ENCODE measurements around the gene SRGAP3.

Gene SRGAP3

DNA sequence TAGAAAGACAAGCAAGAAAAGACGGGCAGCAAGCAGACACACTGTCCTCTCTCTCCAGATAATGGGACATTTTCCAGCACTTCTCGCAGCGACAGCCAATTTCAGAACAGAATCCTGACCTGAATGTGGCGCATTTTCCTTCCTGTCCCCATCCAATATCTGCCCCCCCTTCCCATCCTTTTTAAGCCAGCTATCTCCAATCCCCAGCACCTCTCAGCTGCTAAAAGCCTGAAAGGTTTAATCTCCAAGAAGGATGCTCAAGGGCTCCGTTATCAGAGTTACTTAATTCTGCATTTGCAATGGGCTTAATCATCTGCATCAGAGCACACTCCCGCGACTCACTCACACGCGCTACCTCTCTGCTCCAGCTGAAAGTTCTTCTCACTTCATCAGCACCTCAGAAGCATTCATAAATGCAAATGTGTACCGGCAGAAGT is 50.5 kb downstream of the SRGAP3 start:
- no peak for DNase-seq

DNA sequence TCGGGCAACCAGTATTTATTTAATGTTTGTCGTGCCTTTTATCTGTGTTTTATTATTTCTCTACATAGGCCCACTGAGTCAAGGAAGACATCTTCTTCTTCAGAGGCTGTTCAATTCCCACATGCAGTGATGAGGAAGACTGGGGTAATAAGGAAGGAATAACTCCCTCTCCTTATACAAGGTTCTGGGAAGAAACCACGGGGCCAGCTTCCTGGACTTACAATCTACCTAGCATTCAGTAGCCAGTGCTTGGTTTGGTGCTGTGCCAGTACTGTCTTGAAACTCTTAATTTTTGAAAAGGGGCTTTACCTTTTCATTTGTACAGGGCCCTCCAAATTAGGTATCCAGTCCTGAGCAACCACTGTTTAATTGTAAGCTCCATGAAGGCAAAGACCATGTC is 51.2 kb downstream of the SRGAP3 start:
- DNase-seq, result no peak

DNA sequence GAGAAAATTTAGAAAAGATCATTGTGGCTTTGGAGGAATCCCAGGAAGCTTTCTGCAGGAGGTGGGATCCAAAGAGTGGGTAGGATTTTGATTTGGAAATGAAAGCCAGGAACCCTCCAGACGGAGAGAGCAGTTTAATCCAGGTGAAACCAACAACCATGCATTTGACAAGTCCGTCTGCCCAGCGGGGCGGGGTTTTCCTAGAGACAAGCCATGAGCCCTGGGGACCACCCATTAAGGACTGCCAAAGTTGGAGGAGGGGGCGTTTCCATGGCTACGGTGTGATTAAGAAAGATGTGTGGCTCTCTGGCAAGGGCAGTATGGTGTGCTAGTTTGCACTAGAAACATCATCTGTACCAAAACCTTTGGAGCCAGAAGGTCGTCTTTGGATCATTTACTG is 53.4 kb downstream of the SRGAP3 start:
- peak; percentile 69 for DNase-seq

DNA sequence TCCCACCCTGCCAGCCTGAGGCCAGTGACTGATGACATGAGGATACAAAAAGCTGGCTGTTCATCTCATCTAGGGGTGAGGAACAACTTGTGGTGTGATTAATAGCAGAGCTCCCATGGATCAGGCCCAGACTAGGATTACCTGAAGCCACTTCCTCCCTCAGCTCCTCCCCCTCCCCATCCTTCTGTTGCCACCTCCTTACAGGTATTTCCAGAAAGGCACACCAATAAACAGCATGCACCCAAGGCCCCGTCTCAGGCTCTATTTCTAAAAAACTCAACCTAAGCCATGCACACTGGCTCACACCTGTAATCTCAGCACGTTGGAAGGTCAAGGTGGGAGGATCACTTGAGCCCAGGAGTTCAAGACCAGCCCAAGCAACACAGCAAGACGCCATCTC is 54.1 kb downstream of the SRGAP3 start:
- DNase-seq, result no peak

DNA sequence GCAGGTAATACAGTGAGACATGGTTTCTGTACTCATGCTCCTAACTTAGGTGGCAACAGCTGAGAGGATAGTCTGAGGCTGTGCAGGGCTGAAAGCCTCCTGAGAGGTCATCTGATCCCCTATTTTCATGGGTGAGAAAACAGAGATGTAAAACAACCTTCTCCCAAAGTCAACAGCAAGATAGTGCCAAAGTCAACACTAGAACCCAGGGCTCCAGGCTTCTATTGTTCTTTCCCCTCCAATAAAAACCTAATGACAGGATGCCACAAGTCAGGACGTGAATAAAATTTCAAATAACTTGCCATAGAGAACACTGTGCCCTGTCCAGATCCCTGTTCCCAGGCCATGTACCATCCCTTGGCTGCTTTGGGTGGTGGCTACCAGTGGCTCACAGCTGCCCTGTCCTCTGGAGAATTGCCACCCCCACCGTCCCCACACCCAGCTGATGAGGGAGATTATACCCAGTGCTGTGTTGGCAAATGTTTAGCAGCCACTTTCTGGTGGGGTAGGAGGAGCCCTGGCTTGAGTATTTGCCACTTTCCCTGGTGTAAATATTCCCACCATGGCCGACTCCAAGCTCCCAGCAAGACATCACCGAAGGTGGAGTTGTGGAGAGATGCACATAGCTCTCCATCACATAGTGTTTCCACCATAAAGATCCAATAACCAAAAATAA is 54.8 kb downstream of the SRGAP3 start:
- DNase-seq, result peak; percentile 40

DNA sequence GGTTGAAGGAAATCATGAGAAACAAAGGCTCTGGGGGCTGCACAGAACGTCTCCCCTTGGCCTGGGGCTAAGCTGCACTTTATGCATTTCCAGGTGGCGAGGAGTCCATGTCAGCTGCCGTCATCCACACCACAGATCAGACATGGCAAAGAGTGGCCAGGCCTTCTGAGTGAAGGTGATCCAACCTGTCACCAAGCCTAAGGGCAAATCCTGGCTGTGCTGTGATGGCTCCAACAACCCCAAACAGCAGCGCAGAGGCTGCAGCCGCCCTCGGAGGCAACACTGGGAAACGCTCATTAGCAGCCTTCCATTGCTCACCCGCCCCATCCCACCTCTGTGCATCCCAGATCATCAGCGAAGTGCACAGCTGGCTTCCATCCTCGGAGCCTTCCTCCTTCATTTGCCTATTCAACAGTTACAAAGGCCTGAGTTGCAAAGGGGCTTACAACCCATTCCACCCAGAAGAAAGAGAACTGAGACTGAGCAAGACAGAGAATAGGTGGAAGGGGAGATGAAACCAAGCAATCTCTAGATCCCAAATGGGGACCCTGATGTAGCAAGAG is 55.7 kb downstream of the SRGAP3 start:
- DNase-seq, result no peak

DNA sequence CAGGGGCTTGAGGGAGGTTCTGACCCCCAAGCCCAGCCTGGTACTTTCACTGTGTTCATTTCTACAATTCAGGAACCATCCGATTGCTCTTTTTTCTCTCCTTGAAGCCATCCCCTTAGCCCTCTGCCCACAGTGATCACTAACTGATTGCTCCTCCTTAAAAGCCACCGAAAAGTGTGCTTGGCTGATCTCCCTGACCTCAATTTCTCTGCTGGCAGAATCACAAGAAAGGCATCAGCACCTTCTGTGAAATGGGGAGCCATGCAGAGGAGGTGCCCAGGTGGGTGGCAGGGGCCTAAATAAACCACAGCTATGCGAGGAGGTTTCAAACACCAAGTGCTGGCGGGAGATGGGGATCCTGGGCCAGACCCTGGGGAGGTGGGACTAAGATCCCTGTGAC is 56.2 kb downstream of the SRGAP3 start:
- no peak for DNase-seq

DNA sequence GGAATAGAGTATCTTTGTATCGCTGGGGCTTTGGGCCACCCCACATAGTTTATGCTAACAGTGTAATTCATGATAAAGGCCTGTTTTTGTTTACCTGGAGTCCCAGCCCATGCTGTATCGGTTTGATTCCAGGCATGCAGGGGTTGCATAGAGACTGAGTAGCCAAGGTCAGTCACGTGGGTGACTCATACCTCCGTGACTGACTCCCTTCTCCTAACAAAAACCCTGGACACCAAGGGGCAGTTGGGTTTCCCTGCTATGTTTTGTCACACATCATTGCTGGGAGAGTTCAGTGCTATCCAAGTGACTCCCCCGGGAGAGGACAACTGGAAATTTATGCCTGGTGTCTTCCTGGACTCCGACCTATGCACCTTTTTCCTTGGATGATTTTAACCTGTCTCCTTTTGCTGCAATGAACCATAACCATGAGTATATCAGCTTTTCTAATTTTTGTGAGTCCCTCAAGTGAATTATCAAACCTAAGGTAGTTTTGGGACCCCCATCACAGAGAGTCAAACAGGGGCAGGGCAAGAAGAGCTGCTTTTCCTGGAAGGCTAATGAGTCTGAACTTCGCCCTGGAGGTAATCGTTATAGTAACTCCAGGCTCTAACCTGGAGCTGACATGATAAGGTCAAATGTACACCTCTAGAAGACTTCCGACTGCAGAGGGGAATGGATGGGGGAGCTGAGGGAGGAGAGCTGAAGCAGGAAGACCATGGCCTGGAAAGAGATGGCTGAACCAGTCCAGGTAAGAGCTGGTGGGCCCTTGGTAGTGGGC is 57.0 kb downstream of the SRGAP3 start:
- DNase-seq, result no peak

DNA sequence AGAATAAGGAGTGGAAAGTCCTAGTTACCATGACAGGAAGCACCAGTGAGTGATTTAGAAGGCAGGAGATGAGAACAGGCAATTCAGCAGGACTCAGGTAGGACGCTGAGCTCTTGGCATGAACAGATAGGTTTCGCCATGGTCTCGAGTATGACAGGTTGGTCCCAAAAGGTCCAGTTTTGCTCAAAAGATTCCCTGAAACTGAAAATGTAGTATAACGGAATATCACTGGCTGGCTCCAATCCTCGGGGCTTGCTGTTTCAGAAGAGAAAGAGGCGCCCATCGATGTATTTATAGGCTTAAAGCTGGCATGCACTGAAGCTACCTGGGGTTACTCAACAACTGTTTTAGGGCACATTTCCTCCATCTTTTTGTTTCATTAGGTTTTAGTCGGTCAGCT is 59.2 kb downstream of the SRGAP3 start:
- no peak for DNase-seq

DNA sequence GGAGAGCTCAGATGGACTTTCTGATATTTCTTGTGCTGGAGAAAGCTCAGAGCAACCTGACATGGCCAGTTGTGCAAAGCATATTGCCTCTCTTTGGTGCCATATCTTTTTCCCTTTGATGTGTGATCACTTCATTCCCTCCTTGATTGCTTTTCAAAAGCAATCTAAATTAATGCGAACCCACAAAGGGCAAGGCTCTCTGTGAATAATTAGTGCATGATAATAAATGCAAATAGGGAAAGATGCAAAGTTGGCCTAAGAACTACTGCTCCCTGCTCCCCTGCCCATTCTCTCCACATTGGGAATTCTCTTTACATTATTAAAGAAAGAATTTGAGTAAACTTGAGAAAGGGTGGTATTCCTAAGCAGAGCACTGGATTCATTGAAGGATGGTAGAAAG is 60.9 kb downstream of the SRGAP3 start:
- DNase-seq, result no peak

DNA sequence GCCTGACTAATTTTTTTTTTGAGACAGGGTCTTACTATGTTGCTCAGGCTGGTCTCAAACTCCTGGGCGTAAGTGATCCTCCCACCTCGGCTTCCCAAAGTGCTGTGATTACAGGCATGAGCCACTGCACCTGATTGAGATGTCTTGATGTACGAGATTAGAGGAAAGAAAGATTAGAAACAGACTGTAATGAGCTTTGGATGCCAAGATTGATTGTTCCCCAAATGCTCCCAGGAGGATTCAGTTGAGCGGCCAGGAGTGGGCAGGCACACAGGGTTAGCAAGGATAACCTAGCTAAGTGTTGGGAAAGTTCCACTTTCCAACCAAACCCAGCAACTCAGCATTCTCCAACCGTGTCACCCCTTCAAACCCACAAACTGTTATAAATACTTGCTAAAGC is 63.7 kb downstream of the SRGAP3 start:
- DNase-seq, result no peak

DNA sequence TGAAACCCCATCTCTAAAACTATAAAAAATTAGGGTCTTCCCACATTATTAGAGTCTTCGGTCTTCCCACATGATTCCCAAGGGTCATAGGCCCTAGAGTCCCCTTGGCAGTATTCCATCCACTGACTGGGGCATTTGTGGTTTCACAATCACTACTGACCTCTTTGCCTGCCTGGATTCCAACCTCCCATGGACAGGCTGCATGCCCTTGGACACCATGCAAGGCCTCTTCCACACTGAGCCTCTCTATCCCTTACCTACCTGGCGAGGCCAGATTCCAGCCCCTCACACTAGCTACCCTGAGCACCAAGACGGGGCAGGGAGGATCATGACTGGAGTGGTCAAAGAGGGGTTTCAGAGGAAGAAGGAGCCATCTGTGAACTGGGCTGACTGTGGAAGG is 64.4 kb downstream of the SRGAP3 start:
- no peak for DNase-seq

DNA sequence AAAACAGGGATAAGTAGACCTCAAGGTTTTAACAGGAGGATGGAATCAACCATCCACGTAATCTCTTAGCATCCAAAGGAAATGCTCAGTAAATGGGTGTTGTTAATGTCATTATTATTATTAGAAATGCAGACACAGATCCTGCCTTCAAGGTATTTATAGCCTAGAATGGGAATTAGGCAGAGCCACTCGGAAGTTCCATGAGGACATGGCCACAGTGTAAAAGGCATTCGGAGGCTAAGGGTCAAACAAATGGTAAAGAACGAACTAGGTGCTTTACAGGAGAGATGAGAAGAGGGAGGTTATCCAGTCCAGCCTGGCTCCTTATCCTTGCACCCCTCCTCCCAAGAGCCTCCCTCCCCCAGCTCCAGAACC is 65.0 kb downstream of the SRGAP3 start:
- no peak for DNase-seq

DNA sequence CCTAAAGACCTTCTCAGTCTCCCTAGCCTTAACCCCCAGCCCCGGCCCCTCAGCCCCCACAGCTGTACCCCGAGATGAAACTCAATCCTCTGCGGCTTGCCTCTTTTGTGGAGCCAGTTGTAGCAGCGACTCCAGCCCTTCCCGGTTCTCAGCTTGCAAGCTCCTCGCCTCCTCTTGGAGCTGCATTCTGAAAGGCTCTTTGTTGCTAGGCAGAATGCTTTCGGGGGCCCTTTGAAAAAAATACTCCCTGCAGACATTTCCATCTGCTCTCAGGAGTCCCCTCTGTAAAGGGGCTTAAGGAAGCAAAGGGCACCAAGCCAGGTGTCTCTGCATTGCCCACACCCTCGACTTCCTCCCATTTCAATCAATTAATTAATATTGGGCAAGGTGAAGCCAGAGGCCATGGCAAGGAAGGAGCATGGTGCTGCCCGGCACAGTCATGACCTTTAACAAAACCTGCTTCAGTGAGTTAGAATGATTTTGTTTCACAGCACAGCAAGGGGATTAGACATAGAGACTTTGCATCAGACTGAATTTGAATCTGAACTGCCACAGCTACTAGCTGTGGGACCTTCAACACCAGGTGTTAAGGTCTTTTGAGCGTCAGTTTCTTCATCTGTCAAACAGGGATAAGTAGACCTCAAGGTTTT is 65.5 kb downstream of the SRGAP3 start:
- peak; percentile 19 for DNase-seq

DNA sequence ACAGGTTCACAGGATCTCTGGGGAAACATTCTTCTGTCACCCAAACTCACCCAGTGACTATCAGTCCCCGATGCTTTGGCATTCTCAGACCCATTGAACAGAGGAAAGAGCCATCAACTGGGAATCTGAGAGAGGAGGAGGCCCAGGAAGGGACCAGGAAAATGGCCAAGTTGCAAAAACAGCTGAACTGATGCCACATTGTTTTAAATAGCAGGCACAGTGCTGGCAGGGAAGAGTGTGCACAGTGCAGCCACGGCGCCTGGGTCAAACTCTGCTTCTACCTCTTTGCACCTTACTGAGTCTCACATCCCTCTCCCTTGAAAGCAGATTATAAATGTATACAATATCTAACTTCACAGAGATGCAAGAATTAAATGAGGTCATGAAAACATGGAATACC is 66.4 kb downstream of the SRGAP3 start:
- DNase-seq, result no peak

DNA sequence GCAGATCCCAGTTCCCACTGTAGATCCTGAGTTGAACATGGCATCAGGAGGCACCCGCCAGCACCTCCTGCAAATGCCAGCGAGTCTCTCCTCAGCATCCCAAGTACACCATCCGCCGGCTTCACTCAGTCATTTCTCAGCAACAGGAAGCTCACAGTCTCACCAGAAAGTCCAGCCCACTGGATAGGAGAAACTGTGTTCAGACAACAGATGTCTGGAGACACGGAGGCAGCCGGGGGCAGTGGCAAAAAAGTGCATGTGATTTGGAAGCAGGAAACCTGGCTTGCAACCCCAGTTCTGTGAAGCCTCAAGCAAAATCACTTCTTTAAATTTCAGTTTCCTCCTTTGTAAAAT is 68.7 kb downstream of the SRGAP3 start:
- DNase-seq, result no peak

DNA sequence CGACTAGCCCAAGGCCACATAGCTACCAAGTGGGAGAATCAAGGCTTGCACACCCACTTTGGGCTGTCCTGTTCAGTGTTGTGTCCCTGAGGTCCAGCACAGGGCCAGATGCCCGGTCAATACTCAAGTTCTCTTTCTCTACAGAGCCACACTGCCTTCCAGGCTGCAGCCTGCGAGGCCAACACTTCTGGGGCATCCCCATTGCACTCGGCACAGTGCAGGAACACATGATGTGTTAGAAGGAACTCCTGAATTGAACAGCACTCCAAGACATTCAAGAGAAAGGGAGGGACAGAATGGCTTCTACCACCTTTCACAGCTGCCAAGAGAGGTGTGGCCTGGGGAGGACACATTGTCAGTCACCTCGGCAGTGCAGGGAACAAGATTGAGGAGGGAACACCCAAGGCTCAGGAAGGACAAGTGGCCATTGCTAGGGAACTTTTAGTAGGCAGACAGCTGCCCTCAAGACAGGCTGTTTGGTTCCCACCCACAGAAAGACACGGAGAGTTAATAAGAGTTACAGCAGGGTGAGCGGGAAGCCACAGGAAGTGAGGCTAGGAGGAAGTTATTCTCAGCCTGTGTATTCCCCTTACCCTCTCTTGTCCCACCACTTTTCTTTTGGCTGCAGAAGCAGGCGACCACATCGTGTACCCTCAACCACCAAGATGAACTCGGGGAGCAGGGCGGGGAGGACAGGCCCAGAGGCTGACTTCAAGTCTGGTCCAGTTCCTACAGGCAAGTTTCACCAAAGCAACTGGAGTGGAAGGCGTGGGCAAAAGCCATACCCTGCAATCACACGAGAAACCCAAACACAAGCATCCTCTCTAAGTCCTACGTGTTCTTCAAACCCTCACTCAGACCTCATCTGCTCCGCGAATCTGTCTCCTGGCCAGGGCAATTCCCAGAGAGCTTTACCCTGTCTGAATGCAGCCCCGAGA is 69.4 kb downstream of the SRGAP3 start:
- no peak for DNase-seq

DNA sequence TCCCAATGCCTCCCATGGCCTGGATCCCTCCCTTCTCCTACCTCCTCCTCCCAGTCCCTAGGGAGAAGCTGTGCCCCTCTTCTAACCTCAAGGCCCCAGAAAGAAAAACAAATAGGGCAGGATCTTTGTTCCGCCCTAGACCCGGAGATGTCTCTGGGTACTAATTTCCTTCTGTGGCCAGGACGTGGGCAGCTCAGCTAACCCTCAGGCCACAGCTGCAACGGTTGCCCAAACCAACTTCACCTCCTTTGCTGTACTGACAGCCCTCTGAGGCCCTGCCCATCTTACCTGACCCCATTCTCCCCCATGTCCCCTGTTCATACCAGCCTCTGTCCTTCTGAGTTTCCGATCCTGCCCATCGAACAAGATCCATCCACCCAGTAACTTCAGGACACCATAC is 70.7 kb downstream of the SRGAP3 start:
- no peak for DNase-seq

DNA sequence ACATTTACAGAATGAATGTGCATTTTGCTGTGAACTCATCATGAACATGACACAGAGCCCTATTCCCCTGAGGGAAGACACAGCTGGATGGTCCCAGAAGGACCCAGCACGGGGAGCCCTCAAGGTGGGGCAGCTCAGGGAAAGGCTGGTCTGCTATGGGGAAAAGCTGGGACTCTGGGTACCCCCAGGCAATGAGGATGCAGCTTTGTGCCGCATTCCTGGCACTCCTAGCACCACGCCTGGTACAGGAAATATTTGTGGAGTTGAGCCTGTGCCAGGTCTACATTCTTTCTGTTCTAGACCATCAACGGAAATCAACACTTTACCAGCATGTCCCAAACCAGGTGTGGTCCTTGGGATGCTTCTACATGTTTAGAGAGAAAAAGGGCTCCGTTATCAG is 74.0 kb downstream of the SRGAP3 start:
- no peak for DNase-seq

DNA sequence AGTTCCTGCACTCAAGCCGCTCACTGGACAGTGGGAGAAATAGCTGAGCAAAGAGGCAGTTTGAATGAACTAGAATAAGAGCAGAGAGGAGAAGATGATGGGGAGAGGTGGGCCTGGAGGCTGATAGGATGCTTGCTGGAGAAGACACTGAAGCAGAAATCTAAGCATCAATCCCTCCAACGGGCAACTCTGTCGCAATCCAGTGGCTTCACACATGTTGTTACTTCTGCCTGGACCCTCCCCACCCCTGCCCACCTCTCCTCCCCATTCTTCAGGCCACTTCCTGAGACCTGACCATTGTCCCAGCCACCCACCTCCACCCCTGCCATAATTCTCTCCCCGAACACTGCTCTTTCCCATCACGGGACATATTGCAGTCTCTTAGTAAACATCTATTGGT is 76.0 kb downstream of the SRGAP3 start:
- DNase-seq, result no peak

DNA sequence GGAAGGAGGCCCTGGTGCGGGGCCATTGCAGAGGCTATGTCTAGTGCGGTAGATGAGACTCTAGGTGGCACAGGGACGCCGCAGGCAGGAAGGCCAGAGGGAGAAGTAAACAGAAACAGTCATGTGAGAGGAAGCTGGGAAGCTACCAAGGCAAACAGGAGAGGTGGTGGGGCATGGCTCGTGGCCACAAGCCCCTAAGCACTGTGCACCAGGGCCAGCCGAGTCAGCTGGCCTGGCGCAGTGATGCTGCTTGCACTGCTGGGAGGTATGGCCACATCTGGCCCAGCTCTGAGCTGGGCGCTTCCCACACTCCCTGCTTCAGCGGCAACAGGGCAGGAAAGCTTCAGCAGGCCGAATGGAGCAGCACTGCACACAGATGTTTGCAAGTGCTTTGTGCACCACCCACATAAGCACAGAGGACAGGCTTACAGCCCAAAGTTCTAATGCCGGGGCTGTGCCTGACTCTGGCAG is 76.6 kb downstream of the SRGAP3 start:
- DNase-seq, result no peak

DNA sequence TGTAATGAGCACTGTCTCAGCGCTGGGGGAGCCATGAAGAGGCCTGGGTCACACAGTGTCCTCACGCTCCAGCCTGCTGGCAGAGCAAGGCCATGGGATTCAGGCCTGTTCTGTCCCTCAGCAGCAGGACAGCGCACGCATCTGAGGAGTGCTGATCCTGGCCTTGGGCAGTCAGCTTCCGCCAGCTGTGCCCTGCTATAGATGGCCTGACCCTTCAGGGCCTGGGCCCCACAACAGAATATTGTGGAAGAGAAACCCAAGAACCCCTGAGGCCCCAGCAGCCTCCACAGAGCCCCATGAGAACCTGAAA is 78.6 kb downstream of the SRGAP3 start:
- no peak for DNase-seq

All from DMS79 treated with DMSO at 0.1 percent for 48 hours (cell line).